ENCODE data around the gene ZBTB4.

Gene ZBTB4

DNA sequence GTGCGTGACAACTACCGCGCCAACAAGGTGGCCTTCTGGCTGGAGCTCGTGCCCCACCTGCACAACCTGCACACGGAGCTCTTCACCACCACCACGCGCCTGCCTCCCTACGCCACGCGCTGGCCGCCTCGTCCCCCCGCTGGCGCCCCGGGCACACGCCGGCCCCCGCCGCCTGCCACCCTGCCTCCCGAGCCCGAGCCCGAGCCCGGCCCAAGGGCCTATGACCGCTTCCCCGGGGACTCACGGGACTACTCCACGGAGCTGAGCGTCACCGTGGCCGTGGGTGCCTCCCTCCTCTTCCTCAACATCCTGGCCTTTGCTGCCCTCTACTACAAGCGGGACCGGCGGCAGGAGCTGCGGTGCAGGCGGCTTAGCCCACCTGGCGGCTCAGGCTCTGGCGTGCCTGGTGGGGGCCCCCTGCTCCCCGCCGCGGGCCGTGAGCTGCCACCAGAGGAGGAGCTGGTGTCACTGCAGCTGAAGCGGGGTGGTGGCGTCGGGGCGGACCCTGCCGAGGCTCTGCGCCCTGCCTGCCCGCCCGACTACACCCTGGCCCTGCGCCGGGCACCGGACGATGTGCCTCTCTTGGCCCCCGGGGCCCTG is 62.3 kb downstream of the ZBTB4 start:
- Histone ChIP-seq H3K27ac (no peak overlapping the region), H3K4me1 (ENCODE audit: control insufficient read depth in 1 of 2, insufficient read depth in 1 of 2, low read depth in 1 of 2, low read length in 1 of 2) (no peaks in the 10 kb centered on the region), H3K27me3 (no peaks in the 10 kb centered on the region), H3K4me3 (ENCODE audit: low read depth in 1 of 2, low read length in 1 of 2) (no peak overlapping the region), H3K36me3 (no peaks in the 10 kb centered on the region), H3K9me3 (no peaks in the 10 kb centered on the region)
- TF ChIP-seq, protein P1, sequence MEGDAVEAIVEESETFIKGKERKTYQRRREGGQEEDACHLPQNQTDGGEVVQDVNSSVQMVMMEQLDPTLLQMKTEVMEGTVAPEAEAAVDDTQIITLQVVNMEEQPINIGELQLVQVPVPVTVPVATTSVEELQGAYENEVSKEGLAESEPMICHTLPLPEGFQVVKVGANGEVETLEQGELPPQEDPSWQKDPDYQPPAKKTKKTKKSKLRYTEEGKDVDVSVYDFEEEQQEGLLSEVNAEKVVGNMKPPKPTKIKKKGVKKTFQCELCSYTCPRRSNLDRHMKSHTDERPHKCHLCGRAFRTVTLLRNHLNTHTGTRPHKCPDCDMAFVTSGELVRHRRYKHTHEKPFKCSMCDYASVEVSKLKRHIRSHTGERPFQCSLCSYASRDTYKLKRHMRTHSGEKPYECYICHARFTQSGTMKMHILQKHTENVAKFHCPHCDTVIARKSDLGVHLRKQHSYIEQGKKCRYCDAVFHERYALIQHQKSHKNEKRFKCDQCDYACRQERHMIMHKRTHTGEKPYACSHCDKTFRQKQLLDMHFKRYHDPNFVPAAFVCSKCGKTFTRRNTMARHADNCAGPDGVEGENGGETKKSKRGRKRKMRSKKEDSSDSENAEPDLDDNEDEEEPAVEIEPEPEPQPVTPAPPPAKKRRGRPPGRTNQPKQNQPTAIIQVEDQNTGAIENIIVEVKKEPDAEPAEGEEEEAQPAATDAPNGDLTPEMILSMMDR (IDR thresholded peaks at IDR 0.05), result no peak

DNA sequence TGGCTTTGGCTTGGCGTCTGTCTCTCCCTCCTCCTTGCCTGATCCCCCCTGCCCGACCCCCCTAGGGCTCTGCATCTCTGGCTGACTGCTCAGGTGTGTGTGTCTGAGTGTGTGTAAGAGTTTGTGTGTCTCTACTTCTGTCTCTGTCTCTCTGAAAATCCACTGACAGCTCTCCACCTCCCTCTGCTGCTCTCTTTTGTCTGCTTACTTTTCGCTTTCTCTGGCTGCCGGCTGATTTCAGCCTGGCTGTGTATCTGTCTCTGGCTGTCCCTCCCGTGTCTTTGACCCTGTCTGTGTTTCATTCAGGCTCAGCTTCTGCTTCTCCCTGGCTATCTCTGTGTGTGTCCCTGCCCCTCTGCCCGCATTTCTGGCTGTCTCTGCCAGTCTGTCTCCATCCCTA is 63.1 kb downstream of the ZBTB4 start:
- no peak overlapping the region for H3K27ac ChIP-seq
- H3K4me1 ChIP-seq (ENCODE audit: control insufficient read depth in 1 of 2, insufficient read depth in 1 of 2, low read depth in 1 of 2, low read length in 1 of 2), result no peaks in the 10 kb centered on the region
- H3K9me3 ChIP-seq, result no peaks in the 10 kb centered on the region
- no peak overlapping the region for H3K4me3 ChIP-seq (ENCODE audit: low read depth in 1 of 2, low read length in 1 of 2)
- TF ChIP-seq, protein P1 (IDR thresholded peaks at IDR 0.05), result no peak
- H3K36me3 ChIP-seq, result no peaks in the 10 kb centered on the region
- peaks cover 4% of the 10 kb centered on the region for H3K27me3 ChIP-seq

DNA sequence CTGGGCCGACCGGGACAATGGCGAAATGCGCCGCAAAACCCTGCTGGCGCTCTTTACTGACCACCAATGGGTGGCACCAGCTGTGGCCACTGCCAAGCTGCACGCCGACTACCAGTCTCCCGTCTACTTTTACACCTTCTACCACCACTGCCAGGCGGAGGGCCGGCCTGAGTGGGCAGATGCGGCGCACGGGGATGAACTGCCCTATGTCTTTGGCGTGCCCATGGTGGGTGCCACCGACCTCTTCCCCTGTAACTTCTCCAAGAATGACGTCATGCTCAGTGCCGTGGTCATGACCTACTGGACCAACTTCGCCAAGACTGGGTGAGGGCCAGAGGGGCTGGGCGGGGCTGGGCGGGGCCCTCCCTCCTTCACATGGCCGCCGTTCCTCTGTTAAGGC is 63.6 kb downstream of the ZBTB4 start:
- no peak overlapping the region for H3K27ac ChIP-seq
- H3K4me1 ChIP-seq (ENCODE audit: control insufficient read depth in 1 of 2, insufficient read depth in 1 of 2, low read depth in 1 of 2, low read length in 1 of 2), result no peaks in the 10 kb centered on the region
- no peaks in the 10 kb centered on the region for H3K9me3 ChIP-seq
- H3K4me3 ChIP-seq (ENCODE audit: low read depth in 1 of 2, low read length in 1 of 2), result no peak overlapping the region
- peaks cover 9% of the 10 kb centered on the region for H3K27me3 ChIP-seq
- TF ChIP-seq, protein P1 (IDR thresholded peaks at IDR 0.05), result no peak
- no peaks in the 10 kb centered on the region for H3K36me3 ChIP-seq

DNA sequence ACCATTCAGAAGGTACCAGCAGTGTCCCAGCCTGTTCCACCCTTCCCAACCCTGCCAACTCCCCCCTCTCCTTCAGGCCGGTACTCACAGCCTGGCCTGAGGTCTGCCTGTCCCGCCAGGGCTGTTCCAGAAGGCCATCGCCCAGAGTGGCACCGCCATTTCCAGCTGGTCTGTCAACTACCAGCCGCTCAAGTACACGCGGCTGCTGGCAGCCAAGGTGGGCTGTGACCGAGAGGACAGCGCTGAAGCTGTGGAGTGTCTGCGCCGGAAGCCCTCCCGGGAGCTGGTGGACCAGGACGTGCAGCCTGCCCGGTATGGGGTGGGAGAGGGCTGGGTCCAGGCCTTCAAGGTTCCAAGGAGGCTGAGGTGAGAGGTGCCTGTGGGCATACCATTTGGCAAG is 64.6 kb downstream of the ZBTB4 start:
- TF ChIP-seq, protein P1 (IDR thresholded peaks at IDR 0.05), result no peak
- H3K4me3 ChIP-seq (ENCODE audit: low read depth in 1 of 2, low read length in 1 of 2), result no peak overlapping the region
- H3K4me1 ChIP-seq (ENCODE audit: control insufficient read depth in 1 of 2, insufficient read depth in 1 of 2, low read depth in 1 of 2, low read length in 1 of 2), result no peaks in the 10 kb centered on the region
- no peak overlapping the region for H3K27ac ChIP-seq
- no peaks in the 10 kb centered on the region for H3K36me3 ChIP-seq
- peaks cover 17% of the 10 kb centered on the region for H3K27me3 ChIP-seq
- H3K9me3 ChIP-seq, result no peaks in the 10 kb centered on the region

DNA sequence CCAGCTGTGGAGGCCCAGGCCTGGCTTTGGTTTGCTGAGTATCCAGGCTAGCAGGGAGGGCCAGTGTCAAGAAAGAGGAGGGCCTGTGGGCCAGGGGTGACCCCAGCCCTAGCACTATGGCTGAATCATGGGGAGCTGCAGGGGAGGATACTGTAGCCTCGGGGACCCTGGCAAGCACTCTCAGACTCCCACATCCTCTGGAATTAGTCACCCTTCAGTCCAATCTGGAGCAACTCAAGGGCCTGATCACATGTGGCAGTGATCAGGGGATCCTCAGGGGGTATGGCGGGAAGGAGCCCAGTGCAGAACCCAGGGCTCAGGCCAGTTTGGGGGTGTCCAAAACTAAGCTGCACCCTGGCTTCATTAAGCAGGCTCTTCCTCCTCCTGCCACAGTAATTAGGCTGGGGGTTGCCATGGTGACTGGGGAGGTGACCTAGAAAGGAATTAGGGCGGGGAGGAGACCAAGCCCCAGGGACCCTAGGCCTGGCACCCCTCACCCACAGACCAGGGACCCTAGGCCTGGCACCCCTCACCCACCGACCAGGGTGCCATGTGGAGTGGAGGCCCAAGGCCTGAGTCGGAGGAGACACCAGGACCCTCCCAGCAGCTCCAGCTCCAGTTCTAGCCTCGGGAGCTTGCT is 66.0 kb downstream of the ZBTB4 start:
- peaks cover 30% of the 10 kb centered on the region for H3K27me3 ChIP-seq
- no peak overlapping the region for H3K4me3 ChIP-seq (ENCODE audit: low read depth in 1 of 2, low read length in 1 of 2)
- TF ChIP-seq, protein P1 (IDR thresholded peaks at IDR 0.05), result no peak
- H3K27ac ChIP-seq, result no peak overlapping the region
- H3K36me3 ChIP-seq, result no peaks in the 10 kb centered on the region
- no peaks in the 10 kb centered on the region for H3K4me1 ChIP-seq (ENCODE audit: control insufficient read depth in 1 of 2, insufficient read depth in 1 of 2, low read depth in 1 of 2, low read length in 1 of 2)
- H3K9me3 ChIP-seq, result no peaks in the 10 kb centered on the region

Data from neutrophil (primary cell).